Endothelial cell of umbilical vein (primary cell): ENCODE measurements around the gene DISP2. TPM values are rescaled to one million over a fixed set of nuclear protein-coding genes. Genes with fewer than 3 reads are reported as not detected.
A peak's percentile ranks its signal among the peaks of the same experiment; 100 is the strongest.

Source experiments
- BruUV-seq: library from RNA; stranded (reverse); fragments of 400-500 nt; replicated peaks from 2 replicates; lab custom pipeline; 2021; lab: Mats Ljungman, UMichigan
- CTCF ChIA-PET: fragments of 300-600, 350-600 bp; sonication (Branson Sonifier 250); formaldehyde crosslinking; loops from one replicate; lab custom pipeline; 2021; ENCODE audit warnings: antibody characterized with exemption, inconsistent platforms; lab: Charles Lee
- POLR2A ChIA-PET: fragments of 300-600, 350-600 bp; sonication (Branson Sonifier 250); formaldehyde crosslinking; loops from one replicate; lab custom pipeline; 2021; ENCODE audit warnings: antibody characterized with exemption, inconsistent platforms; lab: Charles Lee
- DNase-seq: peaks from one replicate; pipeline ENCODE4 v3.0.0-alpha.2; 2011; ENCODE audit warnings: low read depth, low spot score
- FAIRE-seq: peaks from 2 replicates; lab custom pipeline; 2011; peaks lifted over from hg19 to GRCh38; lab: Jason Lieb, UNC
- H2AFZ ChIP-seq: 2 replicates; pipeline ENCODE4 v1.6.0; 2012; ENCODE audit warnings: low read depth, low read length, control low read depth, inconsistent platforms
- H3K27ac ChIP-seq: 2 replicates; pipeline ENCODE4 v1.5.1; 2011; ENCODE audit warnings: low read depth, mild to moderate bottlenecking, control low read depth, low read length, moderate library complexity; ENCODE audit not compliant: insufficient read depth
- H3K27me3 ChIP-seq, 2 experiments: 2 replicates each; pipeline versions ENCODE4 v1.6.0 to v1.6.1; 2011; ENCODE audit warnings: low read length in 2 of 2, mixed read lengths in 1 of 2; ENCODE audit not compliant: control insufficient read depth in 2 of 2, insufficient read depth in 2 of 2
- H3K36me3 ChIP-seq, 2 experiments: 2 replicates in 1 of 2; 3 replicates in 1 of 2; pipeline ENCODE4 v1.5.1; 2011; ENCODE audit warnings: low read length in 2 of 2, mild to moderate bottlenecking in 1 of 2, moderate library complexity in 1 of 2; ENCODE audit not compliant: control insufficient read depth in 2 of 2, insufficient read depth in 2 of 2; ENCODE audit errors: extremely low read depth in 1 of 2
- H3K4me1 ChIP-seq: 3 replicates; pipeline ENCODE4 v1.5.1; 2011; ENCODE audit warnings: mild to moderate bottlenecking, low read length; ENCODE audit not compliant: control insufficient read depth, insufficient read depth; ENCODE audit errors: extremely low read depth
- H3K4me2 ChIP-seq: 2 replicates; pipeline ENCODE4 v1.6.1; 2011; ENCODE audit warnings: low read length, control low read depth, mixed read lengths; ENCODE audit not compliant: insufficient read depth
- H3K4me3 ChIP-seq, 3 experiments: fragments of 200-600 bp in 1 of 3; sonication (generic), shearing (Covaris generic) in 1 of 3; replicated peaks in 1 of 3; 2 replicates each; pipeline ENCODE4 v1.5.1; 2011 to 2016; ENCODE audit warnings: control low read depth in 3 of 3, low read length in 3 of 3, mild to moderate bottlenecking in 2 of 3, inconsistent platforms in 1 of 3, low read depth in 1 of 3, moderate library complexity in 1 of 3; ENCODE audit not compliant: insufficient read depth in 1 of 3
- H3K79me2 ChIP-seq: 2 replicates; pipeline ENCODE4 v1.6.0; 2012; ENCODE audit warnings: low read length, inconsistent platforms; ENCODE audit not compliant: control insufficient read depth, insufficient read depth
- H3K9ac ChIP-seq: replicated peaks from 2 replicates; pipeline ENCODE3; 2011; ENCODE audit warnings: low read length, control low read depth; ENCODE audit not compliant: insufficient read depth; ENCODE audit errors: extremely low read depth
- H3K9me1 ChIP-seq: replicated peaks from 3 replicates; pipeline ENCODE4 v1.6.0; 2011; ENCODE audit warnings: mild to moderate bottlenecking, low read length; ENCODE audit not compliant: control insufficient read depth, insufficient read depth; ENCODE audit errors: extremely low read depth
- H3K9me3 ChIP-seq: replicated peaks from 2 replicates; pipeline ENCODE4 v1.5.1; 2012; ENCODE audit warnings: low read length, inconsistent platforms; ENCODE audit not compliant: control insufficient read depth, insufficient read depth
- H4K20me1 ChIP-seq: replicated peaks from 2 replicates; pipeline ENCODE3; 2011; ENCODE audit warnings: mild to moderate bottlenecking, low read length; ENCODE audit not compliant: control insufficient read depth, insufficient read depth; ENCODE audit errors: extremely low read depth
- EZH2 ChIP-seq: IDR thresholded peaks from 2 replicates; pipeline ENCODE4 v1.6.1; 2012; ENCODE audit warnings: borderline replicate concordance, low read depth, mild to moderate bottlenecking, moderate library complexity, low read length, inconsistent platforms; ENCODE audit not compliant: severe bottlenecking
- FOS ChIP-seq: IDR thresholded peaks from 2 replicates; pipeline ENCODE4 v1.6.1; 2011; ENCODE audit warnings: mild to moderate bottlenecking, low read length, moderate library complexity, borderline replicate concordance; ENCODE audit not compliant: insufficient read depth
- GATA2 ChIP-seq: IDR thresholded peaks from 2 replicates; pipeline ENCODE4 v1.7.0; 2011; ENCODE audit warnings: low read depth, mild to moderate bottlenecking, moderate library complexity, mixed read lengths, low read length; ENCODE audit not compliant: insufficient read length, insufficient read depth
- JUN ChIP-seq: IDR thresholded peaks from 2 replicates; pipeline ENCODE4 v1.6.1; 2011; ENCODE audit warnings: borderline replicate concordance, low read depth; ENCODE audit not compliant: insufficient read length, insufficient read depth
- MYC ChIP-seq: IDR thresholded peaks from one replicate; pipeline ENCODE4 v1.6.1; 2011; ENCODE audit warnings: mild to moderate bottlenecking, low read depth, low read length
- POLR2A ChIP-seq: IDR thresholded peaks from 2 replicates; pipeline ENCODE4 v1.6.1; 2012; ENCODE audit warnings: low read depth, mild to moderate bottlenecking, control low read depth, low read length
- POLR2AphosphoS5 ChIP-seq: IDR thresholded peaks from 2 replicates; pipeline ENCODE4 v1.6.1; 2012; ENCODE audit warnings: low read depth, mild to moderate bottlenecking, control low read depth, low read length, moderate library complexity; ENCODE audit not compliant: insufficient read depth
- dilution Hi-C: fragments of 300-500 bp; cut with MboI; formaldehyde crosslinking; loops from one replicate; pipeline ENCODE4 v1.15.0; 2019; ENCODE audit warnings: low sequenced_read_pairs; ENCODE audit not compliant: extremely low pct_ligation_motif_present
- intact Hi-C: fragments of 100-400 bp; cut with micrococcal nuclease; formaldehyde crosslinking; loops from one replicate; pipeline ENCODE4 v1.10.0; 2022
- polyA plus RNA-seq, 4 experiments: library from polyadenylated mRNA; depleted of rRNA in 3 of 4; stranded (reverse) in 3 of 4; unstranded in 1 of 4; fragments of >200 nt; gene quantifications; 2 replicates each; pipeline versions ENCODE4 v1.2.1 to v1.2.3, GENCODE V29; 2011 to 2012; ENCODE audit warnings: missing spikeins in 1 of 4
- total RNA-seq: library from RNA; stranded (reverse); gene quantifications from 2 replicates; pipeline ENCODE4 v1.2.3, GENCODE V29; 2021
- TF ChIP-seq, protein P1 (sequence below), 2 donors: IDR thresholded peaks; 1 replicate in 1 of 2; 2 replicates in 1 of 2; pipeline ENCODE4 v1.5.1; 2011; ENCODE audit warnings: low read length in 2 of 2, mild to moderate bottlenecking in 2 of 2, moderate library complexity in 2 of 2, control low read depth in 1 of 2, inconsistent platforms in 1 of 2, low read depth in 1 of 2; ENCODE audit not compliant: insufficient read depth in 1 of 2; ENCODE audit errors: extremely low read depth in 1 of 2
- TF ChIP-seq, protein P2 (sequence below): IDR thresholded peaks from 2 replicates; pipeline ENCODE4 v1.6.1; 2011; ENCODE audit not compliant: insufficient read depth, insufficient read length

The DISP2 gene
- total and polyA plus RNA-seq, 2 donors (not counting 3 experiments of a cell fraction or from before 2014, with no cell fraction given) = 0.10 to 1.2 TPM

DNA sequence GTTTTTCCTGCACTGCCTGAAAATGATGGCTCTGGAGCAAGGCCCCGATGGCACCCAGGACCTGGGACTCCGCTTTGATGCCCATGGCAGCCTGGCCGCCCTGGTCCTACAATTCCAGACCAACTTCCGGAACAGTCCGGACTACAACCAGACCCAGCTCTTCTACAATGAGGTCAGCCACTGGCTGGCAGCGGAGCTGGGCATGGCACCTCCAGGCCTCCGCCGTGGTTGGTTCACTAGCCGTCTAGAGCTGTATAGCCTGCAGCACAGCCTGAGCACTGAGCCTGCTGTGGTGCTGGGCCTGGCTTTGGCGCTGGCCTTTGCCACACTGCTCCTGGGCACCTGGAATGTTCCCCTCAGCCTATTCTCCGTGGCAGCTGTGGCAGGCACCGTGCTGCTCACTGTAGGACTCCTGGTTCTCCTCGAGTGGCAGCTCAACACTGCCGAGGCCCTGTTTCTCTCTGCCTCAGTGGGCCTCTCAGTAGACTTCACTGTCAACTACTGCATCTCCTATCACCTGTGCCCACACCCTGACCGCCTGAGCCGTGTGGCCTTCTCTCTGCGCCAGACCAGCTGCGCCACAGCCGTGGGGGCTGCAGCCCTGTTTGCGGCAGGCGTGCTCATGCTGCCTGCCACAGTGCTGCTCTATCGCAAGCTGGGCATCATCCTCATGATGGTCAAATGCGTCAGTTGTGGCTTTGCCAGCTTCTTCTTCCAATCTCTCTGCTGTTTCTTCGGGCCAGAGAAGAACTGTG, 10.9 kb downstream of the DISP2 start:
- POLR2A ChIA-PET = no interaction called here
- dilution Hi-C loops = no loop called here
- no peak overlapping the region for H3K4me2 ChIP-seq

More for the DNA sequence above, 10.9 kb downstream of the DISP2 start:
- Histone ChIP-seq H3K27ac (no peak overlapping the region), H3K9me3 (no peaks in the 10 kb centered on the region), H3K27me3 (no peaks in the 10 kb centered on the region), H3K9ac (no peak overlapping the region), H4K20me1 (no peaks in the 10 kb centered on the region), H3K9me1 (no peaks in the 10 kb centered on the region), H3K79me2 (no peaks in the 10 kb centered on the region), H3K36me3 (no peaks in the 10 kb centered on the region), H2AFZ (no peak overlapping the region), H3K4me1 (peaks cover 15% of the 10 kb centered on the region), H3K4me3 (no peak overlapping the region)
- CTCF ChIA-PET = interaction anchor here (0.8 to 9.4 kb wide), 14 partner anchors 11 to 138 kb away, joined by 3 to 60 read pairs (median 5); partner anchors contain the start of genes CCDC9B, DISP2, IVD and KNSTRN
- BruUV-seq = no TSS peak
- TF ChIP-seq, protein P1, sequence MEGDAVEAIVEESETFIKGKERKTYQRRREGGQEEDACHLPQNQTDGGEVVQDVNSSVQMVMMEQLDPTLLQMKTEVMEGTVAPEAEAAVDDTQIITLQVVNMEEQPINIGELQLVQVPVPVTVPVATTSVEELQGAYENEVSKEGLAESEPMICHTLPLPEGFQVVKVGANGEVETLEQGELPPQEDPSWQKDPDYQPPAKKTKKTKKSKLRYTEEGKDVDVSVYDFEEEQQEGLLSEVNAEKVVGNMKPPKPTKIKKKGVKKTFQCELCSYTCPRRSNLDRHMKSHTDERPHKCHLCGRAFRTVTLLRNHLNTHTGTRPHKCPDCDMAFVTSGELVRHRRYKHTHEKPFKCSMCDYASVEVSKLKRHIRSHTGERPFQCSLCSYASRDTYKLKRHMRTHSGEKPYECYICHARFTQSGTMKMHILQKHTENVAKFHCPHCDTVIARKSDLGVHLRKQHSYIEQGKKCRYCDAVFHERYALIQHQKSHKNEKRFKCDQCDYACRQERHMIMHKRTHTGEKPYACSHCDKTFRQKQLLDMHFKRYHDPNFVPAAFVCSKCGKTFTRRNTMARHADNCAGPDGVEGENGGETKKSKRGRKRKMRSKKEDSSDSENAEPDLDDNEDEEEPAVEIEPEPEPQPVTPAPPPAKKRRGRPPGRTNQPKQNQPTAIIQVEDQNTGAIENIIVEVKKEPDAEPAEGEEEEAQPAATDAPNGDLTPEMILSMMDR (IDR thresholded peaks at IDR 0.05; ENCODE audit: extremely low read depth in 1 of 2, insufficient read depth in 1 of 2, low read depth in 1 of 2, low read length in 2 of 2) = no peak
- no peak for TF ChIP-seq POLR2AphosphoS5
- no peak for TF ChIP-seq FOS
- no peak for TF ChIP-seq EZH2
- TF ChIP-seq MYC = no peak
- TF ChIP-seq, protein P2, sequence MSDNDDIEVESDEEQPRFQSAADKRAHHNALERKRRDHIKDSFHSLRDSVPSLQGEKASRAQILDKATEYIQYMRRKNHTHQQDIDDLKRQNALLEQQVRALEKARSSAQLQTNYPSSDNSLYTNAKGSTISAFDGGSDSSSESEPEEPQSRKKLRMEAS = no peak
- no peak for TF ChIP-seq POLR2A
- TF ChIP-seq GATA2 = no peak
- TF ChIP-seq JUN = no peak
- peak; percentile 28 for FAIRE-seq
- intact Hi-C loops = loop anchor here (1.0 to 5.0 kb wide), 6 partner anchors 11 to 138 kb away; partner anchors contain the start of genes DISP2, IVD and KNSTRN
- no peak for DNase-seq
